Left ventricle myocardium inferior (tissue), 1 donor: ENCODE data around the gene GLI2. TPM values are rescaled to one million over a fixed set of nuclear protein-coding genes. Genes with fewer than 3 reads are reported as not detected.

ENCODE experiments used
- DNase-seq: peaks from one replicate; pipeline ENCODE4 v3.0.0-alpha.2; 2020
- H3K27ac ChIP-seq: fragments of 200-600 bp; replicated peaks from 2 replicates; pipeline ENCODE4 v1.8.0; 2021
- H3K27me3 ChIP-seq: fragments of 200-600 bp; 2 replicates; pipeline ENCODE4 v1.8.0; 2021; ENCODE audit warnings: low read depth
- H3K36me3 ChIP-seq: fragments of 200-600 bp; 2 replicates; pipeline ENCODE4 v1.8.0; 2021
- H3K4me1 ChIP-seq: fragments of 200-600 bp; 2 replicates; pipeline ENCODE4 v1.8.0; 2021
- H3K4me3 ChIP-seq: fragments of 200-600 bp; 2 replicates; pipeline ENCODE4 v1.8.0; 2021; ENCODE audit warnings: mild to moderate bottlenecking, moderate library complexity
- H3K9me3 ChIP-seq: fragments of 200-600 bp; replicated peaks from 2 replicates; pipeline ENCODE4 v1.8.0; 2021
- CTCF ChIP-seq: fragments of 200-600 bp; IDR thresholded peaks from 2 replicates; pipeline ENCODE4 v1.8.0; 2021; ENCODE audit warnings: antibody characterized with exemption, mild to moderate bottlenecking, borderline replicate concordance
- intact Hi-C: fragments of 100-400 bp; cut with micrococcal nuclease; formaldehyde crosslinking; loops from one replicate; pipeline ENCODE4 v1.11.0; 2022
- total RNA-seq: library from RNA; stranded (reverse); fragmentation: NEBNext Ultra II Directional; extraction: Animal tissue kit (Norgen Biotek cat#: 25700); gene quantifications from one replicate; pipeline ENCODE4 v1.2.1, GENCODE V29; 2021
- donor health status: DM: no; HTN: yes; CAD: no; lungs with severe emphysema.

GLI2 gene
- total RNA-seq, 1 donor from 2014 or later = 2.4 TPM

DNA sequence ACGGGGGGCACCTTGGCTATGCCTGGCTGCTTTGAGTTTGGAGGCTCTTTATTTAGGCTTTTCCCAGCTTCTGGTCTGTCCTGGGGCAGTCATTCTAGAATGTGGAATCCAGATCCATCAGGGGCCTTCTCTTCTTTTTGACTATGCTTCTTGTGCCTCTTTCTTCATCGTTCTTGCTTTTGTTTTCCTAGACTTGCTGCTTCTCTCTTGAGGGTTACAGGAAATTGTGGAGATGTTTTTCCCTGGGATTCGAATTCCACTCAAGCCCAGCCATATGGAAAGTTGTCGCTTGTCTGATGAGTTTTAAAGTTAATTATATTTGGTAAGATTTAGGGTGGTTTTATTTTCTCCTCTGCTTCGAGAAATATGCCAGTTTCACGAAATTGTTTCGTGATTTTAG, 2.4 kb downstream of the GLI2 start:
- intact Hi-C loops = no loop called here
- Histone ChIP-seq H3K4me1 (peaks cover 37% of the 10 kb centered on the region), H3K27me3 (peaks cover 100% of the 10 kb centered on the region), H3K4me3 (peak overlapping the region; percentile 69), H3K36me3 (no peaks in the 10 kb centered on the region), H3K9me3 (no peaks in the 10 kb centered on the region), H3K27ac (no peak overlapping the region)
- TF ChIP-seq CTCF = no peak
- DNase-seq = no peak

DNA sequence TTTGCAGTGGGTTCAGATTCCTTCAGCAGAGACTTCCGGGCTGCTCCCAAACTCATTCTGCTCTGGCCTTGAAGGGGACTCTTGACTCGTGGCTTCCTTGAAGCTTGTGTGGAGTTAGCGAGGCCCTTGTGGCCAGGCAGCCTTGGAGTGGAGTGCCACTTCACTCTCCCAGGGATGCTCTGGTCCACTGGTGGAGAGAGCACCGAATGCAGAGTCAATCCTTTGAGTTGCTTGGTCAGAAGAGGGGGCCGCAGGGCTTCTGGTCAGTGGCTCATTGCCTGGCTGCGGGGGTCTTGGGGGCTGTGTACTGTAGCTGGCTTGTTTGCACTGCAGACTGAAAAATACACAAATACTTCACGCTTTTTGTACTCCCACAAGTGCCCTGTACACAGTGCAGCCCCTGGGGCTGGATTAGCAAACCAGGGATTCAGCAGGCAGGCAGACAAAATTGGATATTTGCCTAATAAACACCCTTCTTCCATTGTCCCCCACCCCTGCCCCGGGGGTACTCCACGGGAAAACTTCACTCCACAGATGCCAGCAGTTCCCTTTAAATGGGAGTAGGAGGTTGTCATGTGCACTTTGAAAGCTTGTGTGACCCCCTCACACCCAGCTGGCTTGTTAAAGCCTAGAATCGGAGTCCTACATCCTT, 3.2 kb downstream of the GLI2 start:
- H3K27me3 ChIP-seq = peaks cover 100% of the 10 kb centered on the region
- H3K4me1 ChIP-seq = peaks cover 37% of the 10 kb centered on the region
- no peak for DNase-seq
- no peak for TF ChIP-seq CTCF
- H3K4me3 ChIP-seq = no peak overlapping the region
- no peaks in the 10 kb centered on the region for H3K9me3 ChIP-seq
- no peak overlapping the region for H3K27ac ChIP-seq
- no peaks in the 10 kb centered on the region for H3K36me3 ChIP-seq
- intact Hi-C loops = no loop called here

DNA sequence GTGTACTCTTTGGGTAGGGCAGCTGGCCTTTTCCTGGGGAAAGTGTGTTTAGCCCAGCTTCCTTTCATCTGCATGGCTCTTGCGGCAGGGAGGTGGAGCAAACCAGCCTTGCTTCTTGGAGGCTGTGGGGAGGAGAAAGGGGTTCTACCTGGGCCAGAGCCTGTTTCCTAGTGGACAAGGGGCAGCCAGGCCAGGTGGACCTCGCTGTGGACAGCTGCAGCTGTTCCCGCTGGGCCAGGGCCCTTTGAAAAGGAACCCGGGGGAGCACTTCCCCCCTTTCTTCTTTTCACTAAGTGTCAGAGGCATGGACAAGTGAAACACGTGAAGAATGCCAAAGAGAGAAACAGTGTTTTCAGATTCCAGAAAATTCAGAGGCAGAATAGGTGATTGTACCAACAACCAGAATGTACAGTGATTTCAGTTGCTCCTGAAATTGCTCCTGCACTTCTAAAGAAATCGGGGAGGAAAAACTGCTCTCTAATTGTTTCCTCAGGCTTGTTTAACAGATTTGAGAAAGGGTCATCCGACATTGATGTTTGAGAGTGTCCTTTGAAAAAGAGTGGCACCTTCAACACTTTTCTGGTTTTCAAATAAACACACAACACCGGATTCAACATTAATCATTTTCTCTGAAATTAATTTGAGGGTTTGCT, 3.9 kb downstream of the GLI2 start:
- H3K4me1 ChIP-seq = peaks cover 37% of the 10 kb centered on the region
- DNase-seq = no peak
- intact Hi-C loops = no loop called here
- H3K4me3 ChIP-seq = no peak overlapping the region
- no peak overlapping the region for H3K27ac ChIP-seq
- peaks cover 100% of the 10 kb centered on the region for H3K27me3 ChIP-seq
- no peaks in the 10 kb centered on the region for H3K36me3 ChIP-seq
- no peaks in the 10 kb centered on the region for H3K9me3 ChIP-seq
- no peak for TF ChIP-seq CTCF

- Histone ChIP-seq H3K27me3 (peaks cover 100% of the 10 kb centered on the region), H3K36me3 (no peaks in the 10 kb centered on the region), H3K27ac (no peak overlapping the region), H3K4me1 (peaks cover 34% of the 10 kb centered on the region), H3K4me3 (no peak overlapping the region), H3K9me3 (no peaks in the 10 kb centered on the region)
- no peak for DNase-seq
- intact Hi-C loops = no loop called here
- no peak for TF ChIP-seq CTCF
Observed at GRCh38 chr2:120740375-120740764, 4.7 kb downstream of the GLI2 start.

GRCh38 chr2:120740765-120741524, 5.3 kb downstream of the GLI2 start:
- Histone ChIP-seq H3K4me1 (peaks cover 28% of the 10 kb centered on the region), H3K27ac (peak overlapping the region; percentile 19), H3K9me3 (no peaks in the 10 kb centered on the region), H3K27me3 (peaks cover 100% of the 10 kb centered on the region), H3K36me3 (no peaks in the 10 kb centered on the region), H3K4me3 (peak overlapping the region; percentile 61)
- intact Hi-C loops = no loop called here
- no peak for TF ChIP-seq CTCF
- DNase-seq = no peak
